HUES48 (cell line): ENCODE data around the gene PHKA1.
"Not testable (repeated sequence)": the region's sequence is repeated elsewhere in the genome, so short reads cannot be mapped to it uniquely, and the experiment has no call there.

Source experiments
- H3K27ac ChIP-seq: one replicate; pipeline ENCODE4 v1.7.0; 2013; ENCODE audit warnings: low read depth, low read length, inconsistent platforms
- H3K27me3 ChIP-seq: 2 replicates; pipeline ENCODE4 v1.6.1; 2013; ENCODE audit warnings: mild to moderate bottlenecking, low read length; ENCODE audit not compliant: control insufficient read depth, insufficient read depth
- H3K36me3 ChIP-seq: 2 replicates; pipeline ENCODE4 v1.6.1; 2013; ENCODE audit warnings: low read length; ENCODE audit not compliant: control insufficient read depth, insufficient read depth
- H3K4me1 ChIP-seq: 2 replicates; pipeline ENCODE4 v1.6.1; 2013; ENCODE audit warnings: mild to moderate bottlenecking, low read length; ENCODE audit not compliant: control insufficient read depth, insufficient read depth
- H3K4me3 ChIP-seq: 2 replicates; pipeline ENCODE4 v1.5.1; 2013; ENCODE audit warnings: mild to moderate bottlenecking, low read depth, low read length
- H3K9ac ChIP-seq: 2 replicates; pipeline ENCODE4 v1.6.1; 2013; ENCODE audit warnings: mild to moderate bottlenecking, low read depth, low read length, moderate library complexity
- H3K9me3 ChIP-seq: 2 replicates; pipeline ENCODE4 v1.6.1; 2013; ENCODE audit warnings: low read length; ENCODE audit not compliant: control insufficient read depth, insufficient read depth

Gene PHKA1

GRCh38 chrX:72713599-72714477, at the start of gene PHKA1:
Gene PHKA1 (minus strand): TSS chrX:72714306. CDS start chrX:72713880, 426 bp downstream.
- not testable (repeated sequence) for H3K4me1 ChIP-seq, H3K36me3 ChIP-seq, H3K27me3 ChIP-seq, H3K9me3 ChIP-seq
- Histone ChIP-seq H3K4me3 (peak within 1 kb of the TSS; percentile 71), H3K9ac (peak within 1 kb of the TSS; percentile 35; the same call in 1 of the 2 replicates), H3K27ac (peak within 1 kb of the TSS; percentile 33)

- H3K36me3 ChIP-seq, H3K9ac ChIP-seq, H3K4me1 ChIP-seq, H3K4me3 ChIP-seq, H3K27me3 ChIP-seq, H3K27ac ChIP-seq, H3K9me3 ChIP-seq: not testable (repeated sequence)
Observed at GRCh38 chrX:72760454-72760853, 46.3 kb upstream of the PHKA1 start.

GRCh38 chrX:72748545-72748944, 34.4 kb upstream of the PHKA1 start:
- H3K36me3 ChIP-seq, H3K27me3 ChIP-seq, H3K4me1 ChIP-seq, H3K9ac ChIP-seq, H3K27ac ChIP-seq, H3K4me3 ChIP-seq, H3K9me3 ChIP-seq: not testable (repeated sequence)

- H3K27me3 ChIP-seq, H3K4me1 ChIP-seq, H3K9me3 ChIP-seq, H3K36me3 ChIP-seq, H3K9ac ChIP-seq, H3K27ac ChIP-seq, H3K4me3 ChIP-seq: not testable (repeated sequence)
Observed at GRCh38 chrX:72745546-72745945, 31.4 kb upstream of the PHKA1 start.

- H3K27me3 ChIP-seq, result no peaks in the 10 kb centered on the region
- H3K9me3 ChIP-seq, result peaks cover 15% of the 10 kb centered on the region; the same call in 1 of the 2 replicates
- peaks cover 16% of the 10 kb centered on the region; the same call in 1 of the 2 replicates for H3K4me1 ChIP-seq
- H3K4me3 ChIP-seq, result no peak overlapping the region
- no peaks in the 10 kb centered on the region for H3K36me3 ChIP-seq
- no peak overlapping the region for H3K27ac ChIP-seq
- no peak overlapping the region for H3K9ac ChIP-seq
Observed at GRCh38 chrX:72735561-72735960, 21.5 kb upstream of the PHKA1 start.

- not testable (repeated sequence) for H3K27ac ChIP-seq, H3K36me3 ChIP-seq, H3K9ac ChIP-seq, H3K27me3 ChIP-seq, H3K4me3 ChIP-seq
- H3K9me3 ChIP-seq, result peaks cover 20% of the 10 kb centered on the region
- peaks cover 16% of the 10 kb centered on the region; the same call in 1 of the 2 replicates for H3K4me1 ChIP-seq
Observed at GRCh38 chrX:72733636-72734035, 19.5 kb upstream of the PHKA1 start.

- no peak overlapping the region for H3K4me3 ChIP-seq
Observed at GRCh38 chrX:72727846-72728245, 13.7 kb upstream of the PHKA1 start.

GRCh38 chrX:72716766-72717165, 2.7 kb upstream of the PHKA1 start:
- no peaks in the 10 kb centered on the region for H3K27me3 ChIP-seq

More at GRCh38 chrX:72727846-72728245, 13.7 kb upstream of the PHKA1 start:
- no peak overlapping the region for H3K27ac ChIP-seq
- H3K27me3 ChIP-seq, result no peaks in the 10 kb centered on the region; the same call in 1 of the 2 replicates
- H3K4me1 ChIP-seq, result peaks cover 5% of the 10 kb centered on the region; the same call in 1 of the 2 replicates
- no peak overlapping the region for H3K9ac ChIP-seq
- no peaks in the 10 kb centered on the region for H3K36me3 ChIP-seq
- H3K9me3 ChIP-seq, result peaks cover 10% of the 10 kb centered on the region

GRCh38 chrX:72715546-72715945, 1.4 kb upstream of the PHKA1 start:
- Histone ChIP-seq H3K9ac (no peak overlapping the region), H3K4me1 (no peaks in the 10 kb centered on the region), H3K36me3 (no peaks in the 10 kb centered on the region), H3K27me3 (no peaks in the 10 kb centered on the region), H3K4me3 (no peak overlapping the region), H3K27ac (no peak overlapping the region), H3K9me3 (peaks cover 11% of the 10 kb centered on the region; the same call in 1 of the 2 replicates)

More at GRCh38 chrX:72716766-72717165, 2.7 kb upstream of the PHKA1 start:
- H3K4me3 ChIP-seq, result no peak overlapping the region
- H3K9ac ChIP-seq, result no peak overlapping the region
- no peaks in the 10 kb centered on the region for H3K4me1 ChIP-seq
- no peaks in the 10 kb centered on the region for H3K36me3 ChIP-seq
- H3K27ac ChIP-seq, result no peak overlapping the region
- peaks cover 11% of the 10 kb centered on the region; the same call in 1 of the 2 replicates for H3K9me3 ChIP-seq

- Histone ChIP-seq H3K27me3 (no peaks in the 10 kb centered on the region), H3K9me3 (peaks cover 11% of the 10 kb centered on the region; the same call in 1 of the 2 replicates), H3K4me3 (peak overlapping the region; percentile 71), H3K4me1 (no peaks in the 10 kb centered on the region), H3K36me3 (no peaks in the 10 kb centered on the region), H3K27ac (peak overlapping the region; percentile 33), H3K9ac (peak overlapping the region; percentile 35; the same call in 1 of the 2 replicates)
Observed at GRCh38 chrX:72714478-72714916, 391 bp upstream of the PHKA1 start.

GRCh38 chrX:72713130-72713529, 976 bp downstream of the PHKA1 start:
- no peak overlapping the region for H3K9ac ChIP-seq

More at GRCh38 chrX:72713130-72713529, 976 bp downstream of the PHKA1 start:
- H3K27ac ChIP-seq, result no peak overlapping the region
- no peaks in the 10 kb centered on the region for H3K36me3 ChIP-seq
- H3K4me3 ChIP-seq, result peak overlapping the region; percentile 71
- no peaks in the 10 kb centered on the region for H3K27me3 ChIP-seq
- peaks cover 10% of the 10 kb centered on the region; the same call in 1 of the 2 replicates for H3K9me3 ChIP-seq
- no peaks in the 10 kb centered on the region for H3K4me1 ChIP-seq
